HepG2 (cell line): Measurements from ENCODE around the gene ZACN. TPM values are rescaled to one million over a fixed set of nuclear protein-coding genes. Genes with fewer than 3 reads are reported as not detected.

Experiments
- DMAP1 ChIP-seq: IDR thresholded peaks from 2 replicates; pipeline ENCODE4 v1.6.1; 2016
- DPF2 ChIP-seq: sonication (generic); formaldehyde crosslinking; IDR thresholded peaks from 2 replicates; pipeline ENCODE4 v1.4.0; 2020; ENCODE audit warnings: mild to moderate bottlenecking, low read depth, missing genetic modification reagents, borderline replicate concordance
- KLF9 ChIP-seq: IDR thresholded peaks from 2 replicates; pipeline ENCODE4 v1.6.1; 2016; ENCODE audit warnings: low read depth
- SAFB2 ChIP-seq: sonication (generic); formaldehyde crosslinking; IDR thresholded peaks from 2 replicates; pipeline ENCODE4 v1.5.1; 2020; ENCODE audit warnings: missing genetic modification reagents, low read depth, mild to moderate bottlenecking, borderline replicate concordance
- SNAI1 ChIP-seq: sonication (generic); formaldehyde crosslinking; IDR thresholded peaks from 2 replicates; pipeline ENCODE4 v1.5.0; 2020; ENCODE audit warnings: mild to moderate bottlenecking, missing genetic modification reagents, borderline replicate concordance
- TSC22D2 ChIP-seq: sonication (generic); formaldehyde crosslinking; IDR thresholded peaks from 2 replicates; pipeline ENCODE4 v1.5.1; 2020; ENCODE audit warnings: missing genetic modification reagents, mild to moderate bottlenecking, borderline replicate concordance
- ZBTB3 ChIP-seq: sonication (generic); formaldehyde crosslinking; IDR thresholded peaks from 2 replicates; pipeline ENCODE4 v1.4.0; 2020; ENCODE audit warnings: low read depth, mild to moderate bottlenecking, moderate library complexity, missing genetic modification reagents, borderline replicate concordance
- ZFP82 ChIP-seq: sonication (generic); formaldehyde crosslinking; IDR thresholded peaks from 2 replicates; pipeline ENCODE4 v1.5.1; 2020; ENCODE audit warnings: mild to moderate bottlenecking, missing genetic modification reagents, borderline replicate concordance
- ZNF446 ChIP-seq: sonication (generic); formaldehyde crosslinking; IDR thresholded peaks from 2 replicates; pipeline ENCODE4 v1.5.0; 2020; ENCODE audit warnings: mild to moderate bottlenecking, missing genetic modification reagents
- ZNF530 ChIP-seq: sonication (generic); formaldehyde crosslinking; IDR thresholded peaks from 2 replicates; pipeline ENCODE4 v1.5.0; 2020; ENCODE audit warnings: low read depth, mild to moderate bottlenecking, missing genetic modification reagents
- ZNF616 ChIP-seq: sonication (generic); formaldehyde crosslinking; IDR thresholded peaks from 2 replicates; pipeline ENCODE4 v1.5.0; 2020; ENCODE audit warnings: low read depth, mild to moderate bottlenecking, missing genetic modification reagents
- ZNF747 ChIP-seq: sonication (generic); formaldehyde crosslinking; IDR thresholded peaks from 2 replicates; pipeline ENCODE4 v1.8.1; 2023; ENCODE audit warnings: missing genetic modification reagents, mild to moderate bottlenecking, borderline replicate concordance
- polyA plus RNA-seq, 8 experiments: library from polyadenylated mRNA; depleted of rRNA in 3 of 8; stranded (reverse) in 7 of 8; unstranded in 1 of 8; fragments of >200 nt; fragmentation: Illumina TruSeq in 4 of 8; extraction: Trizol in 4 of 8; gene quantifications; 2 replicates each; pipeline versions ENCODE4 v1.2.1 to v1.2.3, GENCODE V29; 2011 to 2016; ENCODE audit warnings: low read depth in 4 of 8, missing spikeins in 1 of 8, mixed read lengths in 1 of 8; ENCODE audit not compliant: insufficient read depth in 1 of 8
- total RNA-seq, 5 experiments: library from RNA; depleted of rRNA; stranded (reverse); fragments of >200 nt; fragmentation: Illumina TruSeq; extraction: Trizol; gene quantifications; 2 replicates each; pipeline ENCODE4 v1.2.3, GENCODE V29; 2016; ENCODE audit warnings: low read depth in 1 of 5
- TF ChIP-seq, protein P1 (sequence below): sonication (generic); formaldehyde crosslinking; IDR thresholded peaks from 2 replicates; pipeline ENCODE4 v1.5.0; 2020; ENCODE audit warnings: missing genetic modification reagents
- TF ChIP-seq, protein P2 (sequence below): sonication (generic); formaldehyde crosslinking; IDR thresholded peaks from 2 replicates; pipeline ENCODE4 v1.5.0; 2020; ENCODE audit warnings: mild to moderate bottlenecking, missing genetic modification reagents, borderline replicate concordance
- TF ChIP-seq, protein P3 (sequence below): sonication (generic); formaldehyde crosslinking; IDR thresholded peaks from 2 replicates; pipeline ENCODE4 v1.8.0; 2022; ENCODE audit warnings: mild to moderate bottlenecking, missing genetic modification reagents; ENCODE audit not compliant: insufficient replicate concordance
- TF ChIP-seq, protein P4 (sequence below): sonication (generic); formaldehyde crosslinking; IDR thresholded peaks from 2 replicates; pipeline ENCODE4 v1.4.0; 2020; ENCODE audit warnings: mild to moderate bottlenecking, missing genetic modification reagents

The ZACN gene
- total and polyA plus RNA-seq, 2 of the 13 experiments (the other 11 are each of a cell fraction or from before 2014, with no cell fraction given), result 0.11 to 0.15 TPM

DNA sequence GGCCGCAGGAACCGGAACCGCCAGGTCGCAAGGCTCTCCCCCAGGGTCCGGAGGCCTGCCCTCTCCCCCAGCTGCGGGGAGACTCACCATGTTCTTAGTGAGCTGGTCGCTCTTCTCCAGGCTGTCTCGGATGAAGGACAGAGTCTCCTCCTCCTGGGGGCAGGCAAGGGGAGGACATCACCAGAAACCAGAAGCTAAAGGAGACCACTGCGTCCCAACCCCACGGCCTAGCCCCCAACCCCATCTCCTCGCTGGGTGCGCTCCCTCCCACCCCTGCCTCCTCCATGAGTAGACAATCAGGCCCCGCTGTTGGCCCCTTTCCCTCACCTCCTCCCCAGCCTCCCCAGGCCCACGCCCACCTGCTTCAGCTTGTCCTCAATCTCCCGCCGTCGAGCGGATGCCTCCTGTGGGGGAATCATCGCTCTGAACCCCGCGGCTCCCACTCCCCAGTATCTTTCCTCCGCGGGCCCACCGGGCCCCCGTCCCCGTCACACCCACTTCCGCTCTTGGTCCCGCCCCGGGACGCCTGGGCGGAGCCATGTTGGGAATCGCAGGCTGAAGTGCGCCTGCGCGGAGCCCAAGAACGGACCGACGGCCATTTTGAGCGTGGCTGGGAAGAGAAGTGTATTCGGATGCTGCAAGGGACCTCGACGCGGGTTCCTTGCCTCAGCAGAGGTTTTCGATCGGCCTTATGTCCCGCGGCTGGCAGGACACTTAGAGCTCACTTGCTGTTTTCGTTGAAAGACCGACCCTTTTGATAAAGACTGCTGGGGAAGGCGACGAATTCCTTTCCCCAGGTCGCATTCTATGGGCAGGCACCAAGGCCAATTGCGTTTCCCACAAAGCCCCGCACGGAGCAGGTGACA is 24.5 kb downstream of the ZACN start, which contains the start of gene EXOC7 (continued):
- TF ChIP-seq, protein P1, sequence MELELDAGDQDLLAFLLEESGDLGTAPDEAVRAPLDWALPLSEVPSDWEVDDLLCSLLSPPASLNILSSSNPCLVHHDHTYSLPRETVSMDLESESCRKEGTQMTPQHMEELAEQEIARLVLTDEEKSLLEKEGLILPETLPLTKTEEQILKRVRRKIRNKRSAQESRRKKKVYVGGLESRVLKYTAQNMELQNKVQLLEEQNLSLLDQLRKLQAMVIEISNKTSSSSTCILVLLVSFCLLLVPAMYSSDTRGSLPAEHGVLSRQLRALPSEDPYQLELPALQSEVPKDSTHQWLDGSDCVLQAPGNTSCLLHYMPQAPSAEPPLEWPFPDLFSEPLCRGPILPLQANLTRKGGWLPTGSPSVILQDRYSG, result no peak
- TF ChIP-seq ZNF530 (CRISPR knock-in tag) (no peak), DMAP1 (CRISPR knock-in tag) (peak; percentile 88; the same call in 1 of the 2 replicates), ZFP82 (CRISPR knock-in tag) (peak; percentile 95), TSC22D2 (CRISPR knock-in tag) (no peak; the same call in 1 of the 2 replicates), ZBTB3 (CRISPR knock-in tag) (no peak), KLF9 (CRISPR knock-in tag) (peak; percentile 99), ZNF446 (CRISPR knock-in tag) (no peak; the same call in 1 of the 2 replicates), ZNF747 (CRISPR knock-in tag) (peak; percentile 14; the same call in 1 of the 2 replicates), ZNF616 (CRISPR knock-in tag) (0 out of 2 replicates have a peak, but pooled peaks have one; percentile 27), SNAI1 (no peak), SAFB2 (CRISPR knock-in tag) (peak; percentile 73), DPF2 (CRISPR knock-in tag) (no peak)
- TF ChIP-seq, protein P2, sequence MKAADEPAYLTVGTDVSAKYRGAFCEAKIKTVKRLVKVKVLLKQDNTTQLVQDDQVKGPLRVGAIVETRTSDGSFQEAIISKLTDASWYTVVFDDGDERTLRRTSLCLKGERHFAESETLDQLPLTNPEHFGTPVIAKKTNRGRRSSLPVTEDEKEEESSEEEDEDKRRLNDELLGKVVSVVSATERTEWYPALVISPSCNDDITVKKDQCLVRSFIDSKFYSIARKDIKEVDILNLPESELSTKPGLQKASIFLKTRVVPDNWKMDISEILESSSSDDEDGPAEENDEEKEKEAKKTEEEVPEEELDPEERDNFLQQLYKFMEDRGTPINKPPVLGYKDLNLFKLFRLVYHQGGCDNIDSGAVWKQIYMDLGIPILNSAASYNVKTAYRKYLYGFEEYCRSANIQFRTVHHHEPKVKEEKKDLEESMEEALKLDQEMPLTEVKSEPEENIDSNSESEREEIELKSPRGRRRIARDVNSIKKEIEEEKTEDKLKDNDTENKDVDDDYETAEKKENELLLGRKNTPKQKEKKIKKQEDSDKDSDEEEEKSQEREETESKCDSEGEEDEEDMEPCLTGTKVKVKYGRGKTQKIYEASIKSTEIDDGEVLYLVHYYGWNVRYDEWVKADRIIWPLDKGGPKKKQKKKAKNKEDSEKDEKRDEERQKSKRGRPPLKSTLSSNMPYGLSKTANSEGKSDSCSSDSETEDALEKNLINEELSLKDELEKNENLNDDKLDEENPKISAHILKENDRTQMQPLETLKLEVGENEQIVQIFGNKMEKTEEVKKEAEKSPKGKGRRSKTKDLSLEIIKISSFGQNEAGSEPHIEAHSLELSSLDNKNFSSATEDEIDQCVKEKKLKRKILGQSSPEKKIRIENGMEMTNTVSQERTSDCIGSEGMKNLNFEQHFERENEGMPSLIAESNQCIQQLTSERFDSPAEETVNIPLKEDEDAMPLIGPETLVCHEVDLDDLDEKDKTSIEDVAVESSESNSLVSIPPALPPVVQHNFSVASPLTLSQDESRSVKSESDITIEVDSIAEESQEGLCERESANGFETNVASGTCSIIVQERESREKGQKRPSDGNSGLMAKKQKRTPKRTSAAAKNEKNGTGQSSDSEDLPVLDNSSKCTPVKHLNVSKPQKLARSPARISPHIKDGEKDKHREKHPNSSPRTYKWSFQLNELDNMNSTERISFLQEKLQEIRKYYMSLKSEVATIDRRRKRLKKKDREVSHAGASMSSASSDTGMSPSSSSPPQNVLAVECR (CRISPR knock-in tag), result peak; percentile 89
- TF ChIP-seq, protein P3, sequence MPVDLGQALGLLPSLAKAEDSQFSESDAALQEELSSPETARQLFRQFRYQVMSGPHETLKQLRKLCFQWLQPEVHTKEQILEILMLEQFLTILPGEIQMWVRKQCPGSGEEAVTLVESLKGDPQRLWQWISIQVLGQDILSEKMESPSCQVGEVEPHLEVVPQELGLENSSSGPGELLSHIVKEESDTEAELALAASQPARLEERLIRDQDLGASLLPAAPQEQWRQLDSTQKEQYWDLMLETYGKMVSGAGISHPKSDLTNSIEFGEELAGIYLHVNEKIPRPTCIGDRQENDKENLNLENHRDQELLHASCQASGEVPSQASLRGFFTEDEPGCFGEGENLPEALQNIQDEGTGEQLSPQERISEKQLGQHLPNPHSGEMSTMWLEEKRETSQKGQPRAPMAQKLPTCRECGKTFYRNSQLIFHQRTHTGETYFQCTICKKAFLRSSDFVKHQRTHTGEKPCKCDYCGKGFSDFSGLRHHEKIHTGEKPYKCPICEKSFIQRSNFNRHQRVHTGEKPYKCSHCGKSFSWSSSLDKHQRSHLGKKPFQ (CRISPR knock-in tag), result peak; percentile 60
- TF ChIP-seq, protein P4, sequence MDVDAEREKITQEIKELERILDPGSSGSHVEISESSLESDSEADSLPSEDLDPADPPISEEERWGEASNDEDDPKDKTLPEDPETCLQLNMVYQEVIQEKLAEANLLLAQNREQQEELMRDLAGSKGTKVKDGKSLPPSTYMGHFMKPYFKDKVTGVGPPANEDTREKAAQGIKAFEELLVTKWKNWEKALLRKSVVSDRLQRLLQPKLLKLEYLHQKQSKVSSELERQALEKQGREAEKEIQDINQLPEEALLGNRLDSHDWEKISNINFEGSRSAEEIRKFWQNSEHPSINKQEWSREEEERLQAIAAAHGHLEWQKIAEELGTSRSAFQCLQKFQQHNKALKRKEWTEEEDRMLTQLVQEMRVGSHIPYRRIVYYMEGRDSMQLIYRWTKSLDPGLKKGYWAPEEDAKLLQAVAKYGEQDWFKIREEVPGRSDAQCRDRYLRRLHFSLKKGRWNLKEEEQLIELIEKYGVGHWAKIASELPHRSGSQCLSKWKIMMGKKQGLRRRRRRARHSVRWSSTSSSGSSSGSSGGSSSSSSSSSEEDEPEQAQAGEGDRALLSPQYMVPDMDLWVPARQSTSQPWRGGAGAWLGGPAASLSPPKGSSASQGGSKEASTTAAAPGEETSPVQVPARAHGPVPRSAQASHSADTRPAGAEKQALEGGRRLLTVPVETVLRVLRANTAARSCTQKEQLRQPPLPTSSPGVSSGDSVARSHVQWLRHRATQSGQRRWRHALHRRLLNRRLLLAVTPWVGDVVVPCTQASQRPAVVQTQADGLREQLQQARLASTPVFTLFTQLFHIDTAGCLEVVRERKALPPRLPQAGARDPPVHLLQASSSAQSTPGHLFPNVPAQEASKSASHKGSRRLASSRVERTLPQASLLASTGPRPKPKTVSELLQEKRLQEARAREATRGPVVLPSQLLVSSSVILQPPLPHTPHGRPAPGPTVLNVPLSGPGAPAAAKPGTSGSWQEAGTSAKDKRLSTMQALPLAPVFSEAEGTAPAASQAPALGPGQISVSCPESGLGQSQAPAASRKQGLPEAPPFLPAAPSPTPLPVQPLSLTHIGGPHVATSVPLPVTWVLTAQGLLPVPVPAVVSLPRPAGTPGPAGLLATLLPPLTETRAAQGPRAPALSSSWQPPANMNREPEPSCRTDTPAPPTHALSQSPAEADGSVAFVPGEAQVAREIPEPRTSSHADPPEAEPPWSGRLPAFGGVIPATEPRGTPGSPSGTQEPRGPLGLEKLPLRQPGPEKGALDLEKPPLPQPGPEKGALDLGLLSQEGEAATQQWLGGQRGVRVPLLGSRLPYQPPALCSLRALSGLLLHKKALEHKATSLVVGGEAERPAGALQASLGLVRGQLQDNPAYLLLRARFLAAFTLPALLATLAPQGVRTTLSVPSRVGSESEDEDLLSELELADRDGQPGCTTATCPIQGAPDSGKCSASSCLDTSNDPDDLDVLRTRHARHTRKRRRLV (CRISPR knock-in tag), result no peak
